OCI-LY3 (cell line): Measurements from ENCODE around the gene CAMTA1.

ENCODE experiments used
- H2AFZ ChIP-seq: fragments of 200-600, 300-600 bp; shearing (Covaris generic); 2 replicates; pipeline ENCODE4 v1.6.0; 2014; ENCODE audit warnings: antibody characterized with exemption, low read depth, low read length
- H3K27ac ChIP-seq: fragments of 200-600, 300-600 bp; sonication (generic); 2 replicates; pipeline ENCODE4 v1.5.1; 2014; ENCODE audit warnings: mild to moderate bottlenecking, low read length, moderate library complexity, mixed read lengths
- H3K27me3 ChIP-seq: fragments of 200-600, 300-600 bp; sonication (generic); 2 replicates; pipeline ENCODE4 v1.6.1; 2014; ENCODE audit warnings: low read depth, low read length, mixed read lengths
- H3K36me3 ChIP-seq: fragments of 200-600, 300-600 bp; sonication (generic); replicated peaks from 2 replicates; pipeline ENCODE3; 2014; ENCODE audit warnings: low read depth, low read length, mixed read lengths
- H3K4me1 ChIP-seq: fragments of 300-600, 200-600 bp; sonication (generic); 2 replicates; pipeline ENCODE4 v1.6.1; 2014; ENCODE audit warnings: low read length, mixed read lengths
- H3K4me2 ChIP-seq: fragments of 200-600, 300-600 bp; sonication (generic); 2 replicates; pipeline ENCODE4 v1.6.1; 2014; ENCODE audit warnings: low read length, mixed read lengths
- H3K4me3 ChIP-seq: fragments of 300-600, 200-600 bp; sonication (generic); 2 replicates; pipeline ENCODE4 v1.5.1; 2014; ENCODE audit warnings: antibody characterized with exemption, mild to moderate bottlenecking, low read length, moderate library complexity
- H3K79me2 ChIP-seq: fragments of 300-600, 200-600 bp; shearing (Covaris generic); 2 replicates; pipeline ENCODE4 v1.6.1; 2014; ENCODE audit warnings: mild to moderate bottlenecking, low read length, mixed read lengths
- H3K9ac ChIP-seq: fragments of 300-600, 200-600 bp; shearing (Covaris generic); 2 replicates; pipeline ENCODE4 v1.6.0; 2014; ENCODE audit warnings: mild to moderate bottlenecking, low read length, moderate library complexity
- H3K9me3 ChIP-seq: fragments of 200-600, 300-600 bp; shearing (Covaris generic); 2 replicates; pipeline ENCODE4 v1.6.1; 2014; ENCODE audit warnings: low read length, mixed read lengths; ENCODE audit not compliant: insufficient read depth
- H4K20me1 ChIP-seq: fragments of 200-600, 300-600 bp; sonication (generic); 2 replicates; pipeline ENCODE4 v1.6.1; 2016; ENCODE audit warnings: low read length, mixed read lengths; ENCODE audit not compliant: insufficient read depth
- EZH2phosphoT487 ChIP-seq: fragments of 200-600 bp; shearing (Covaris generic); IDR thresholded peaks from 2 replicates; pipeline ENCODE4 v1.6.1; 2018; ENCODE audit warnings: antibody characterized with exemption, mixed run types, low read depth
- TF ChIP-seq, protein P1 (sequence below): fragments of 200-600, 300-600 bp; sonication (generic); IDR thresholded peaks from 2 replicates; pipeline ENCODE4 v1.5.1; 2014; ENCODE audit warnings: antibody characterized with exemption, low read length, low read depth

Gene CAMTA1

DNA sequence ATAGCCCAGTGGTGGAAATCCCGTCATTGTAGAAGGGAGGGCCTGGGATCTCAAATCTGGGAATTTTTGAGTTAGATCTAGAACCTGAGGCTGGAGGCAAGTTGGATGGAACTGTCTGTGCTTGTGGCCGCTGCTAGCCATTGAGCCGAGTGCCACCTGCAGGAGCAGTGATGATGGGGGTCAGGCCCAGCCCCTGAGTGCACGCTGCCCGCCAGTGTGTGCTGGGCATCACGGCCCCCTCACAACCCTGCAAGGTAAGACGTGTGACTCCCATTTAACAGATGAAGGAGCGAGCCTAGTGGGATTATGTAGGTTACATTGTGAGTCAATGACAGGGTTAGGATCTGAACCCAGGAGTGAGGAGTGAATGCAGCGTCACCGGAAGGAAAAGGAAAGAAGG is 407.2 kb downstream of the CAMTA1 start:
- H3K27ac ChIP-seq, result no peak overlapping the region
- H4K20me1 ChIP-seq, result no peaks in the 10 kb centered on the region
- H3K4me1 ChIP-seq, result no peaks in the 10 kb centered on the region
- no peak overlapping the region for H2AFZ ChIP-seq
- H3K27me3 ChIP-seq, result no peaks in the 10 kb centered on the region
- no peak overlapping the region for H3K4me3 ChIP-seq
- no peaks in the 10 kb centered on the region for H3K9me3 ChIP-seq
- no peak overlapping the region for H3K4me2 ChIP-seq
- no peak overlapping the region for H3K9ac ChIP-seq
- TF ChIP-seq EZH2phosphoT487, result no peak
- TF ChIP-seq, protein P1, sequence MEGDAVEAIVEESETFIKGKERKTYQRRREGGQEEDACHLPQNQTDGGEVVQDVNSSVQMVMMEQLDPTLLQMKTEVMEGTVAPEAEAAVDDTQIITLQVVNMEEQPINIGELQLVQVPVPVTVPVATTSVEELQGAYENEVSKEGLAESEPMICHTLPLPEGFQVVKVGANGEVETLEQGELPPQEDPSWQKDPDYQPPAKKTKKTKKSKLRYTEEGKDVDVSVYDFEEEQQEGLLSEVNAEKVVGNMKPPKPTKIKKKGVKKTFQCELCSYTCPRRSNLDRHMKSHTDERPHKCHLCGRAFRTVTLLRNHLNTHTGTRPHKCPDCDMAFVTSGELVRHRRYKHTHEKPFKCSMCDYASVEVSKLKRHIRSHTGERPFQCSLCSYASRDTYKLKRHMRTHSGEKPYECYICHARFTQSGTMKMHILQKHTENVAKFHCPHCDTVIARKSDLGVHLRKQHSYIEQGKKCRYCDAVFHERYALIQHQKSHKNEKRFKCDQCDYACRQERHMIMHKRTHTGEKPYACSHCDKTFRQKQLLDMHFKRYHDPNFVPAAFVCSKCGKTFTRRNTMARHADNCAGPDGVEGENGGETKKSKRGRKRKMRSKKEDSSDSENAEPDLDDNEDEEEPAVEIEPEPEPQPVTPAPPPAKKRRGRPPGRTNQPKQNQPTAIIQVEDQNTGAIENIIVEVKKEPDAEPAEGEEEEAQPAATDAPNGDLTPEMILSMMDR, result no peak
- no peaks in the 10 kb centered on the region for H3K36me3 ChIP-seq
- no peaks in the 10 kb centered on the region for H3K79me2 ChIP-seq

DNA sequence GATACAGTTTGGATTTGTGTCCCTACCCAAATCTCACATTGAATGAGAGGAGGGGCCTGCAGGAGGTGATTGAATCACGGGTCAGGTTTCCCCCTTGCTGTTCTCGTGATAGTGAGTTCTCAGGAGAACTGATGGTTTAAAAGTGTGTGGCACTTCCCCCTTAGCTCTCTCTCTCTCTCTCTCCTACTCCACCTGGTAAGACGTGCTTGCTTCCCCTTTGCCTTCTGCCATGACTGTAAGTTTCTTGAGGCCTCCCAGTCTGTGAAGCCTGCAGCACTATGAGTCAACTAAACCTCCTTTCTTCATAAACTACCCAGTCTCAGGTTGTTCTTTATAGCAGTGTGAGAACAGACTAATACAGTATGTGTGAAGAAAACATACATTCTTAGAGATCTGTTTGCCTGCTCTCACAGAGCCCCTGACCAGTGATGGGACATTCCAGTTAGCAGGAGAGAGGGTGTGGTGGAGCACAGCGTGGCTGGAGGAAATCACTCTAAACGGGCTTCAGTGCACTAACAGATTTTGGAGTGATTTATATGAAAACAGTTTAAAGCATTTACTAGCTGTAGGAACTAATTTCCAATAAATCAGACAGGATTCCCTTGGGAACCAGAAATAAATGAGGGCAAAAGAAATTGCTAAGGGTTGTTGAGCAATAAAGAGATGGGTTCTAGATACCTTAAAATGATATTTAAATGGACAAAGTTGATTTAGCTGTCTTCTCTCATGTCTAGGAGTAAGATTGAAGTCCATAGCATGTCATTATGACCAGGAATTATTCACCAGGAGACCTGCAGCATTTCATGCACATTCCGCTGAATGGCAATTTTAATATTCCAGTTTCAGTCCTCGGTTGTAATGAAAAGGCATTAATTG is 411.0 kb downstream of the CAMTA1 start:
- Histone ChIP-seq H3K9me3 (no peaks in the 10 kb centered on the region), H3K9ac (no peak overlapping the region), H3K27me3 (no peaks in the 10 kb centered on the region), H3K79me2 (no peaks in the 10 kb centered on the region), H4K20me1 (no peaks in the 10 kb centered on the region), H3K4me2 (no peak overlapping the region), H3K36me3 (no peaks in the 10 kb centered on the region), H3K27ac (no peak overlapping the region), H3K4me1 (no peaks in the 10 kb centered on the region), H3K4me3 (no peak overlapping the region), H2AFZ (no peak overlapping the region)
- TF ChIP-seq EZH2phosphoT487, result no peak
- TF ChIP-seq, protein P1, result no peak

DNA sequence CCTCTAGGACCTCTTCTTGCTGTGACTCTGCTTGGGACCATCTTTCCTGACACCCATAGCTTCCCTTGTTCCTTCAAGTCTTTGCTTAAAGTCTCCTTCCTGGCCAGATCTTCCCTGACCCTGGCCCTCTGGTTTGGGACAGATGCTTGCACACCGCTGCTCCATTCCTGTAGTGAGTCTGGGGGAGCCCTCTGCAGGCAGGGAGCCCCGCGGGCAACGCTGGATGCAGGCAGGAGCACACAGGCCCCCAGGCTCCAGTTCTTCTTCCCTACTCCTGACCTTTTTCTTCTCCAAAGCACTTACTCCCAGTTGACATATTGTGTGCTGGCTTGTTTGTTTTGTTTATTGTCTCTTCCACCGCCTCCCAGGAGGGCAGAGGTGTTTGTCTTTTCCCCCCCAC is 413.4 kb downstream of the CAMTA1 start:
- Histone ChIP-seq H3K4me2 (no peak overlapping the region), H3K27ac (no peak overlapping the region), H3K36me3 (no peaks in the 10 kb centered on the region), H4K20me1 (no peaks in the 10 kb centered on the region), H3K4me1 (no peaks in the 10 kb centered on the region), H3K27me3 (peaks cover 7% of the 10 kb centered on the region; the same call in 1 of the 2 replicates), H3K9ac (no peak overlapping the region), H3K79me2 (no peaks in the 10 kb centered on the region), H3K9me3 (no peaks in the 10 kb centered on the region), H2AFZ (no peak overlapping the region), H3K4me3 (no peak overlapping the region)
- TF ChIP-seq EZH2phosphoT487, result no peak
- TF ChIP-seq, protein P1, result no peak

DNA sequence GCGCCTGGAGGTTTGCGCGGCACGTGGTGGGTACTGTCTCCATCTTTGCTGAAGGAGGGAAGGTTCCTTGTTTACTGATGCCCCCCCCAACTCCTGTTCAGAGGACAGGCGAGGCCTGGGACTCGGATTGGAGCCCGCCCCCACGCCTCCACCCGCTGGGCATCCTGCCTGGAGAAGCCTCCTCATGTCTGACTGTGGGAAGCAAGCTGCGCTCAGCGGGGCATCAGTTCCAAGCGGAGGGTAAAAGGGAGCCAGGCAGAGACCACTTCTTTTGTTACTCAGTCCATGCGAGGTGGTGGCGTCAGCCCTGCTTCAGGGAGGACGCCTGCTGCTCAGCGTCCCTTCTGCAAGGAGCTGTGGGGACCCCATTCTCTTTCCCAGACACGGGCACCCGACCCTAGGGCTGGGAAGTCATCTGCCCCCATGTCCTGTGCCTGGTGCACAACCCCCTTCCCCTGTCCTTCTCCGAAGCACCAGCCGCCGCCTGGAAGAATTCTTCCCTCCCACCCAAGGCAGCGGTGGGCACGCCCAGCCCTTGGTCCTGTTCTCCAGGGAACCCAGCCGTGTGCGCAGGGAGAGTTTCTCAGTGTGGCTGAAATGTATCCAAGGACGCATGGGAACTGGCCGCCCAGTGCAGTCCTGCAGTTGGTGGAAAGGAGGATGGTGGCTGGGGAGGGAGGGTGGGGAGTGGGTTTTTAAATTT is 414.0 kb downstream of the CAMTA1 start:
- Histone ChIP-seq H3K4me3 (no peak overlapping the region), H3K4me1 (no peaks in the 10 kb centered on the region), H3K79me2 (no peaks in the 10 kb centered on the region), H3K36me3 (no peaks in the 10 kb centered on the region), H2AFZ (no peak overlapping the region), H3K9ac (no peak overlapping the region), H4K20me1 (no peaks in the 10 kb centered on the region), H3K27me3 (peaks cover 7% of the 10 kb centered on the region; the same call in 1 of the 2 replicates), H3K27ac (no peak overlapping the region), H3K9me3 (no peaks in the 10 kb centered on the region), H3K4me2 (no peak overlapping the region)
- TF ChIP-seq EZH2phosphoT487, result no peak
- TF ChIP-seq, protein P1, result no peak
